Endothelial cell of umbilical vein (primary cell): ENCODE data around the gene PDLIM1. TPM values are rescaled to one million over a fixed set of nuclear protein-coding genes. Genes with fewer than 3 reads are reported as not detected.

Experiments used
- BruUV-seq: library from RNA; stranded (reverse); fragments of 400-500 nt; replicated peaks from 2 replicates; lab custom pipeline; 2021; lab: Mats Ljungman, UMichigan
- CTCF ChIA-PET: fragments of 300-600, 350-600 bp; sonication (Branson Sonifier 250); formaldehyde crosslinking; loops from one replicate; lab custom pipeline; 2021; ENCODE audit warnings: antibody characterized with exemption, inconsistent platforms; lab: Charles Lee
- POLR2A ChIA-PET: fragments of 300-600, 350-600 bp; sonication (Branson Sonifier 250); formaldehyde crosslinking; loops from one replicate; lab custom pipeline; 2021; ENCODE audit warnings: antibody characterized with exemption, inconsistent platforms; lab: Charles Lee
- DNase-seq: peaks from one replicate; pipeline ENCODE4 v3.0.0-alpha.2; 2011; ENCODE audit warnings: low read depth, low spot score
- FAIRE-seq: peaks from 2 replicates; lab custom pipeline; 2011; peaks lifted over from hg19 to GRCh38; lab: Jason Lieb, UNC
- H2AFZ ChIP-seq: 2 replicates; pipeline ENCODE4 v1.6.0; 2012; ENCODE audit warnings: low read depth, low read length, control low read depth, inconsistent platforms
- H3K27ac ChIP-seq: 2 replicates; pipeline ENCODE4 v1.5.1; 2011; ENCODE audit warnings: low read depth, mild to moderate bottlenecking, control low read depth, low read length, moderate library complexity; ENCODE audit not compliant: insufficient read depth
- H3K27me3 ChIP-seq, 2 experiments: 2 replicates each; pipeline versions ENCODE4 v1.6.0 to v1.6.1; 2011; ENCODE audit warnings: low read length in 2 of 2, mixed read lengths in 1 of 2; ENCODE audit not compliant: control insufficient read depth in 2 of 2, insufficient read depth in 2 of 2
- H3K36me3 ChIP-seq, 2 experiments: 2 replicates in 1 of 2; 3 replicates in 1 of 2; pipeline ENCODE4 v1.5.1; 2011; ENCODE audit warnings: low read length in 2 of 2, mild to moderate bottlenecking in 1 of 2, moderate library complexity in 1 of 2; ENCODE audit not compliant: control insufficient read depth in 2 of 2, insufficient read depth in 2 of 2; ENCODE audit errors: extremely low read depth in 1 of 2
- H3K4me1 ChIP-seq: 3 replicates; pipeline ENCODE4 v1.5.1; 2011; ENCODE audit warnings: mild to moderate bottlenecking, low read length; ENCODE audit not compliant: control insufficient read depth, insufficient read depth; ENCODE audit errors: extremely low read depth
- H3K4me2 ChIP-seq: 2 replicates; pipeline ENCODE4 v1.6.1; 2011; ENCODE audit warnings: low read length, control low read depth, mixed read lengths; ENCODE audit not compliant: insufficient read depth
- H3K4me3 ChIP-seq, 3 experiments: fragments of 200-600 bp in 1 of 3; sonication (generic), shearing (Covaris generic) in 1 of 3; replicated peaks in 1 of 3; 2 replicates each; pipeline ENCODE4 v1.5.1; 2011 to 2016; ENCODE audit warnings: control low read depth in 3 of 3, low read length in 3 of 3, mild to moderate bottlenecking in 2 of 3, inconsistent platforms in 1 of 3, low read depth in 1 of 3, moderate library complexity in 1 of 3; ENCODE audit not compliant: insufficient read depth in 1 of 3
- H3K79me2 ChIP-seq: 2 replicates; pipeline ENCODE4 v1.6.0; 2012; ENCODE audit warnings: low read length, inconsistent platforms; ENCODE audit not compliant: control insufficient read depth, insufficient read depth
- H3K9ac ChIP-seq: replicated peaks from 2 replicates; pipeline ENCODE3; 2011; ENCODE audit warnings: low read length, control low read depth; ENCODE audit not compliant: insufficient read depth; ENCODE audit errors: extremely low read depth
- H3K9me1 ChIP-seq: replicated peaks from 3 replicates; pipeline ENCODE4 v1.6.0; 2011; ENCODE audit warnings: mild to moderate bottlenecking, low read length; ENCODE audit not compliant: control insufficient read depth, insufficient read depth; ENCODE audit errors: extremely low read depth
- H3K9me3 ChIP-seq: replicated peaks from 2 replicates; pipeline ENCODE4 v1.5.1; 2012; ENCODE audit warnings: low read length, inconsistent platforms; ENCODE audit not compliant: control insufficient read depth, insufficient read depth
- H4K20me1 ChIP-seq: replicated peaks from 2 replicates; pipeline ENCODE3; 2011; ENCODE audit warnings: mild to moderate bottlenecking, low read length; ENCODE audit not compliant: control insufficient read depth, insufficient read depth; ENCODE audit errors: extremely low read depth
- CTCF ChIP-seq, 2 donors: IDR thresholded peaks; 1 replicate in 1 of 2; 2 replicates in 1 of 2; pipeline ENCODE4 v1.5.1; 2011; ENCODE audit warnings: low read length in 2 of 2, mild to moderate bottlenecking in 2 of 2, moderate library complexity in 2 of 2, control low read depth in 1 of 2, inconsistent platforms in 1 of 2, low read depth in 1 of 2; ENCODE audit not compliant: insufficient read depth in 1 of 2; ENCODE audit errors: extremely low read depth in 1 of 2
- EZH2 ChIP-seq: IDR thresholded peaks from 2 replicates; pipeline ENCODE4 v1.6.1; 2012; ENCODE audit warnings: borderline replicate concordance, low read depth, mild to moderate bottlenecking, moderate library complexity, low read length, inconsistent platforms; ENCODE audit not compliant: severe bottlenecking
- FOS ChIP-seq: IDR thresholded peaks from 2 replicates; pipeline ENCODE4 v1.6.1; 2011; ENCODE audit warnings: mild to moderate bottlenecking, low read length, moderate library complexity, borderline replicate concordance; ENCODE audit not compliant: insufficient read depth
- GATA2 ChIP-seq: IDR thresholded peaks from 2 replicates; pipeline ENCODE4 v1.7.0; 2011; ENCODE audit warnings: low read depth, mild to moderate bottlenecking, moderate library complexity, mixed read lengths, low read length; ENCODE audit not compliant: insufficient read length, insufficient read depth
- JUN ChIP-seq: IDR thresholded peaks from 2 replicates; pipeline ENCODE4 v1.6.1; 2011; ENCODE audit warnings: borderline replicate concordance, low read depth; ENCODE audit not compliant: insufficient read length, insufficient read depth
- MYC ChIP-seq: IDR thresholded peaks from one replicate; pipeline ENCODE4 v1.6.1; 2011; ENCODE audit warnings: mild to moderate bottlenecking, low read depth, low read length
- POLR2A ChIP-seq: IDR thresholded peaks from 2 replicates; pipeline ENCODE4 v1.6.1; 2012; ENCODE audit warnings: low read depth, mild to moderate bottlenecking, control low read depth, low read length
- POLR2AphosphoS5 ChIP-seq: IDR thresholded peaks from 2 replicates; pipeline ENCODE4 v1.6.1; 2012; ENCODE audit warnings: low read depth, mild to moderate bottlenecking, control low read depth, low read length, moderate library complexity; ENCODE audit not compliant: insufficient read depth
- dilution Hi-C: fragments of 300-500 bp; cut with MboI; formaldehyde crosslinking; loops from one replicate; pipeline ENCODE4 v1.15.0; 2019; ENCODE audit warnings: low sequenced_read_pairs; ENCODE audit not compliant: extremely low pct_ligation_motif_present
- intact Hi-C: fragments of 100-400 bp; cut with micrococcal nuclease; formaldehyde crosslinking; loops from one replicate; pipeline ENCODE4 v1.10.0; 2022
- polyA plus RNA-seq, 4 experiments: library from polyadenylated mRNA; depleted of rRNA in 3 of 4; stranded (reverse) in 3 of 4; unstranded in 1 of 4; fragments of >200 nt; gene quantifications; 2 replicates each; pipeline versions ENCODE4 v1.2.1 to v1.2.3, GENCODE V29; 2011 to 2012; ENCODE audit warnings: missing spikeins in 1 of 4
- total RNA-seq: library from RNA; stranded (reverse); gene quantifications from 2 replicates; pipeline ENCODE4 v1.2.3, GENCODE V29; 2021
- TF ChIP-seq, protein P1 (sequence below): IDR thresholded peaks from 2 replicates; pipeline ENCODE4 v1.6.1; 2011; ENCODE audit not compliant: insufficient read depth, insufficient read length

The PDLIM1 gene
- total and polyA plus RNA-seq, 2 donors (not counting 3 experiments of a cell fraction or from before 2014, with no cell fraction given) = 91.1 to 122 TPM

- intact Hi-C loops = loop anchor here (2.0 kb wide), 1 partner anchor 16 kb away; no protein-coding TSS in a partner anchor
- TF ChIP-seq FOS (no peak), JUN (no peak), GATA2 (no peak), MYC (no peak), CTCF (IDR thresholded peaks at IDR 0.05; ENCODE audit: extremely low read depth in 1 of 2, insufficient read depth in 1 of 2, low read depth in 1 of 2, low read length in 2 of 2) (no peak), EZH2 (no peak), POLR2AphosphoS5 (no peak), POLR2A (no peak)
- TF ChIP-seq, protein P1, sequence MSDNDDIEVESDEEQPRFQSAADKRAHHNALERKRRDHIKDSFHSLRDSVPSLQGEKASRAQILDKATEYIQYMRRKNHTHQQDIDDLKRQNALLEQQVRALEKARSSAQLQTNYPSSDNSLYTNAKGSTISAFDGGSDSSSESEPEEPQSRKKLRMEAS = no peak
- no peaks in the 10 kb centered on the region for H3K27me3 ChIP-seq
- DNase-seq = no peak
- no peaks in the 10 kb centered on the region for H3K9me3 ChIP-seq
- dilution Hi-C loops = no loop called here
- CTCF ChIA-PET = interaction anchor here (0.9 to 2.6 kb wide), 7 partner anchors 10 to 844 kb away, joined by 3 to 16 read pairs (median 4); no protein-coding TSS in a partner anchor
- no peak for FAIRE-seq
- no peak overlapping the region for H3K4me2 ChIP-seq
- H3K27ac ChIP-seq = no peak overlapping the region
- peaks cover 56% of the 10 kb centered on the region for H3K79me2 ChIP-seq
- POLR2A ChIA-PET = no interaction called here
- H3K4me1 ChIP-seq = peaks cover 26% of the 10 kb centered on the region
- H3K4me3 ChIP-seq = no peak overlapping the region
- H2AFZ ChIP-seq = no peak overlapping the region
- BruUV-seq = no TSS peak
- no peaks in the 10 kb centered on the region for H4K20me1 ChIP-seq
- H3K9ac ChIP-seq = no peak overlapping the region
- H3K36me3 ChIP-seq = no peaks in the 10 kb centered on the region
- H3K9me1 ChIP-seq = no peaks in the 10 kb centered on the region
Measured at GRCh38 chr10:95288303-95288702, 2.5 kb downstream of the PDLIM1 start.
